AG04449 (cell line): ENCODE data around the gene SRGAP3.

ENCODE experiments used
- CTCF ChIA-PET: fragments of 350-600 bp; formaldehyde crosslinking; extraction: SDS; loops from one replicate; lab custom pipeline; 2021; ENCODE audit warnings: antibody characterized with exemption; lab: Yijun Ruan, JAX
- POLR2A ChIA-PET: fragments of 400-600, 350-600 bp; formaldehyde crosslinking; extraction: SDS; loops from one replicate; lab custom pipeline; 2020; ENCODE audit warnings: antibody characterized with exemption, inconsistent platforms; lab: Yijun Ruan, JAX
- DNase-seq: peaks from one replicate; pipeline ENCODE4 v3.0.0-alpha.2; 2010; ENCODE audit warnings: low read depth, low spot score
- H3K4me3 ChIP-seq: 2 replicates; pipeline ENCODE4 v1.5.1; 2011; ENCODE audit warnings: low read depth, mild to moderate bottlenecking, control low read depth, low read length
- TF ChIP-seq, protein P1 (sequence below): IDR thresholded peaks from one replicate; pipeline ENCODE4 v1.5.1; 2011; ENCODE audit warnings: mild to moderate bottlenecking, moderate library complexity, low read length, control low read depth, inconsistent platforms; ENCODE audit not compliant: insufficient read depth; ENCODE audit errors: missing control alignments

SRGAP3 gene

DNA sequence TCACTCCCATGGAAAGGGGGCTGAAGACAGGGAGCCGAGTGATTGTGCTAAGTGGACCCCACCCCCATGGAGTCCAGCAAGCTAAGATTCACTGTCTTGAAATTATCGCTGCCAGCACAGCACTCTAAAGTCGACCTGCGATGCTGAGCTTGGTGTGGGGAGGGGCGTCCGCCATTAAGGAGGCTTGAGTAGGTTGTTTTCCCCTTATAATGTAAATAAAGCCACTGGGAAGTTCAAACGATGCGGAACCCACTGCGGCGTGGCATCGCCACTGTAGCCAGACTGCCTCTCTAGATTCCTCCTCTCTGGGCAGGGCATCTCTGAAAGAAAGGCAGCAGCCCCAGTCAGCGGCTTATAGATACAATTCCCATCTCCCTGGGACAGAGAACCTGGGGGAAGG is 10.9 kb upstream of the SRGAP3 start:
- TF ChIP-seq, protein P1, sequence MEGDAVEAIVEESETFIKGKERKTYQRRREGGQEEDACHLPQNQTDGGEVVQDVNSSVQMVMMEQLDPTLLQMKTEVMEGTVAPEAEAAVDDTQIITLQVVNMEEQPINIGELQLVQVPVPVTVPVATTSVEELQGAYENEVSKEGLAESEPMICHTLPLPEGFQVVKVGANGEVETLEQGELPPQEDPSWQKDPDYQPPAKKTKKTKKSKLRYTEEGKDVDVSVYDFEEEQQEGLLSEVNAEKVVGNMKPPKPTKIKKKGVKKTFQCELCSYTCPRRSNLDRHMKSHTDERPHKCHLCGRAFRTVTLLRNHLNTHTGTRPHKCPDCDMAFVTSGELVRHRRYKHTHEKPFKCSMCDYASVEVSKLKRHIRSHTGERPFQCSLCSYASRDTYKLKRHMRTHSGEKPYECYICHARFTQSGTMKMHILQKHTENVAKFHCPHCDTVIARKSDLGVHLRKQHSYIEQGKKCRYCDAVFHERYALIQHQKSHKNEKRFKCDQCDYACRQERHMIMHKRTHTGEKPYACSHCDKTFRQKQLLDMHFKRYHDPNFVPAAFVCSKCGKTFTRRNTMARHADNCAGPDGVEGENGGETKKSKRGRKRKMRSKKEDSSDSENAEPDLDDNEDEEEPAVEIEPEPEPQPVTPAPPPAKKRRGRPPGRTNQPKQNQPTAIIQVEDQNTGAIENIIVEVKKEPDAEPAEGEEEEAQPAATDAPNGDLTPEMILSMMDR = no peak
- ChIA-PET CTCF (no interaction called here), POLR2A (no interaction called here)
- DNase-seq = no peak
- no peak overlapping the region for H3K4me3 ChIP-seq

DNA sequence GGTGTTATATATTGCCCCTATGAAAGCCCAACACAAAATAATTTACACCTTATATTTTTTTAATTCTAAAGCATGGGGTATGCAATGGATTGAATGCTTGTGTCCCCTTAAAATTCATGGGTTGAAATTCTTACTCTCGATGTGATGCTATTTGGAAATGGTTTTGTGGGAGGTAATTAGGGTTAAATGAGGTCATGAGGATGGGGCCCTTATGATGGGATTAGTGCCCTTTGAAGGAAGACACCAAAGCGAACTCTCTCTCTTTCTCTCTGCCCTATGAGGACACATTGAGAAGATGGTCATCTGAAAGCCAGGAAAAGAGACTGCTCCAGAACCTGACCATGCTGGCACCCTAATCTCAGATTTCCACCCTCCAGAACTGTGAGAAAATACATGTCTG is 7.6 kb upstream of the SRGAP3 start:
- no peak overlapping the region for H3K4me3 ChIP-seq
- ChIA-PET POLR2A (no interaction called here), CTCF (interaction anchor here (0.9 kb wide), 1 partner anchor 46 kb away, joined by 3 read pairs; no protein-coding TSS in a partner anchor)
- TF ChIP-seq, protein P1 = no peak
- DNase-seq = no peak

DNA sequence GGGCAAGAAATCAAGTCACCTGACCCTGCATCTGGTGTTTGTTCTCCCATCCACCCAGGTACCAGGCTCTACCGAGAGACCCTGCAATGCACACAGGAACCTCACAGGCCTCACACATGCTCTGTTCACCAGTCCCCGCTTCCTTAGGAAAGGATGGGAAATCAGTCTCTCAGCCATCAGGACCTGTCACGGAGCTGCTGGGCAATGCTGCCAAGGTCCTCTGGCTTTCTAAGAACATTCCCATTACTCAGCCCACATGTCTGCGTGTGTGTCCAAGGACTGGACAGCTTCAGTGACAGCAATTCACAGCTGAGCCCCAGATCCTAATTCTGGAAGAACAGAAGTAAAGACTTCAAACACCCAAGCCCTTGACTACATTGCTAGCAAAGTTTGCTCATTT is 6.5 kb upstream of the SRGAP3 start:
- DNase-seq = no peak
- POLR2A ChIA-PET = no interaction called here
- CTCF ChIA-PET = no interaction called here
- H3K4me3 ChIP-seq = no peak overlapping the region
- TF ChIP-seq, protein P1 = no peak

DNA sequence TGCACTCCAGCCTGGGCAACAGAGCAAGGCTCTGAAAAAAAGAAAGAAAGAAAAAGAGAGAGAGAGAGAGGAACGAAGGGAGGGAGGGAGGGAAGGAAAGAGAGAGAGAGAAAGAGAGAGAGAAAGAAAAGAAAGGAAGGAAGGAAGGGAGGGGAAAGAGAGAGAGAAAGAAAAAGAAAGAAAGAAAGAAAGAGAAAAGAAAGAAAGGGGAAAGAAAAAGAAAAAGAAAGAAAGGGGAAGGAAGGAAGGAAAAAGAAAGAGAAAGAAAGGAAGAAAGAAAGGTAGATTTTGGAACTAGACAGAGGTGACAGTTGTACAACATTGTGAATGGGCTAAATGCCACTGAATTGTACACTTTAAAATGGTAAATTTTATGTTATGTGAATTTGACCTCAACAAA is 5.3 kb upstream of the SRGAP3 start:
- CTCF ChIA-PET = no interaction called here
- DNase-seq = no peak
- no peak overlapping the region for H3K4me3 ChIP-seq
- POLR2A ChIA-PET = no interaction called here
- TF ChIP-seq, protein P1 = no peak

DNA sequence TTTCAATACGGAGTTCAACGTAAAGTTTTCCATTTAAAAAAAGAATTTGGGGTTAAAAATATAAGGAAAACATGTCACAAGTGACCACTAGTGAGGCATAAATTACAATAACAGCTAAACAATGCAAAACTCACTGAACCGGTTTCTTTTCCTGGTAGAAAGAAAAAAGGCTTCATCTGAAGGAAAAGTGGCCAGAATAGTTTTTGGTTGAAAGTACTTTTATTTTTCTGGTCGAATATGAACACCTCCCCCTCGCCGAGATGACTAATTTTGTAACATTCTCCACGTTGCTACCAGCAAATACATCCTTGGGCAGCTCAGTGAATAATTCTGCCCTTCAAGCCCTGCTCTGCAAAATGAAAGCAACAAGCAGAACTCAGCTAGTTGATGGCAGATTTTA is 3.9 kb upstream of the SRGAP3 start:
- H3K4me3 ChIP-seq = no peak overlapping the region
- ChIA-PET CTCF (interaction anchor here (1.5 kb wide), 1 partner anchor 49 kb away, joined by 5 read pairs; no protein-coding TSS in a partner anchor), POLR2A (no interaction called here)
- TF ChIP-seq, protein P1 = no peak
- DNase-seq = no peak

DNA sequence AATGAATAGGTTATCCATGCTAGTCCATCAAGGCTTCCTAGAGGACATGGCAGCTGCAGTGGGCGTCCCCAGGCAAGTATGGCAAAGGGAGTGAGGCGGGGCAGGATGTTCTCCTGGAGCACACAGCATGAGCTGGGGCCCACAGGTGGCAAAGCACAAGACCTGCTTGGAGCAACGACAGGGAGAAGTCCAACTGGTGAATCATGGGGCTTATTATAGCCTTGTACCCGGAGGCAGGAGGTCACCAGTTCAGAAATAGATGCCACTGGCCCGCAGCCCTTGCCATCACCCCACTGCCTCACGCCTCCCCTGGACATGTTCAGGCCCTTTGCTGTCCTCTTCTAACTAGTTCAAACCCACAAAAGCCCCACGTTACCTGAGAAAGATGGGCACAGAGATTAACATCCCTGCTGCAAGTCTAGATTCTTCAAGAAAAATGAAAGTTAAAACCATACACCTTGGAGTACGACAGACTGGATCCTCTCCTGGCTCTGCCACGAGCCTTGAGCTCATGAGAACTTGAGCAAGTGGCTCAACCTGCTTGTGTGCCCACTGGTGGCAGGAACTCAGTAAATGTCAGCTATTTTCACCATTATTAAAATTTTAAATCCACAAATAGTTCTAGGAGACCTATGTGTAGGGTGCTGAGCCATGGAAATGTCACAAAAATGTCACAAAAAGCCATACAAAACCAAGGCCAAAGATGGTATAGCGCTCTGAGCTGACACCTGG is 1.8 kb upstream of the SRGAP3 start:
- POLR2A ChIA-PET = no interaction called here
- DNase-seq = no peak
- H3K4me3 ChIP-seq = no peak overlapping the region
- CTCF ChIA-PET = interaction anchor here (0.8 to 2.2 kb wide), 4 partner anchors 9 to 282 kb away, joined by 3 to 7 read pairs (median 5); no protein-coding TSS in a partner anchor
- TF ChIP-seq, protein P1 = no peak
